Measurements from ENCODE around the gene MTF1.
"Not testable (repeated sequence)": the region's sequence is repeated elsewhere in the genome, so short reads cannot be mapped to it uniquely, and the experiment has no call there.

The MTF1 gene

GRCh38 chr1:37793773-37794371, 65.5 kb downstream of the MTF1 start, which contains the start of gene MANEAL:
MANEAL (plus strand) TSS chr1:37793847; CDS start chr1:37794183, 336 bp downstream.
- no peak for DNase-seq (ENCODE audit: low read depth)

- no peak for DNase-seq (ENCODE audit: low read depth)
Observed at GRCh38 chr1:37792943-37793686, 66.3 kb downstream of the MTF1 start.

DNA sequence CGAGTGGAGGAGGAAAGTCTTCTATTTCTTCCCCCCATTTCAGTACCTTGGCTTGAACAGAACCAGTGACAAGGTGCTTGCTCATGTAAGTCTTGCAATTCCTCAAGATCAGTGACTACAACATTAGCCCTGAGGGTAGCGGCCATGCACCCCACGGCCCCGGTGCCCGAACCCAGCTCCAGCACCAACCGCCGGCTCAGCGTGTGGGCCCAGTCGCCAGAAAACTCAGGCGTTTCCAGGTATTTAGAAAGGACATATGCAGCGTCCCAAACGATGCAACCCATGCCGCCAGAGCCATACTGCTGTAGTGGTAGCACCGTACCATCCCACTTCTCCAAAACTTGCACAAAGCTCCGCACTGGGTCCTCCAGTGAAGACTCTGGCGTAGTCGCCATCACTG, 76.9 kb downstream of the MTF1 start:
- DNase-seq (ENCODE audit: low read depth): no peak

DNA sequence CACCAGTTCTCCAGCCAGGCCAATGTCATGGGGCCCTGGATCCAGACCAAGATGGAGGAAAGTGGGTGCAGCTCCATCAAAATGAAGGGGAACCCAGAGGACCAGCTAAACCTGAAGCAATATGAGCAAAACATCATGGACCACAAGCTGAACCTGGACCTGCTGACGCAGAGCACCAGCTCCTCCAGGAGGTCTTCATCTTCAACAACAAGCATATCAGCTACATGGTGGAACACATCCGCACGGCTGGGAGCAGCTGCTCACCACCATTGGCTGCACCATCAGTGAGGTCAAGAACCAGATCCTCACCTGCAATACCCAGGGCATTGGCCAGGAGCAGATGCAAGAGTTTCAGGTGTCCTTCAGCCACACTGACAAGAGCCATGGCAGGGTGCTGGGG, 80.7 kb downstream of the MTF1 start:
- DNase-seq (ENCODE audit: low read depth): no peak

DNA sequence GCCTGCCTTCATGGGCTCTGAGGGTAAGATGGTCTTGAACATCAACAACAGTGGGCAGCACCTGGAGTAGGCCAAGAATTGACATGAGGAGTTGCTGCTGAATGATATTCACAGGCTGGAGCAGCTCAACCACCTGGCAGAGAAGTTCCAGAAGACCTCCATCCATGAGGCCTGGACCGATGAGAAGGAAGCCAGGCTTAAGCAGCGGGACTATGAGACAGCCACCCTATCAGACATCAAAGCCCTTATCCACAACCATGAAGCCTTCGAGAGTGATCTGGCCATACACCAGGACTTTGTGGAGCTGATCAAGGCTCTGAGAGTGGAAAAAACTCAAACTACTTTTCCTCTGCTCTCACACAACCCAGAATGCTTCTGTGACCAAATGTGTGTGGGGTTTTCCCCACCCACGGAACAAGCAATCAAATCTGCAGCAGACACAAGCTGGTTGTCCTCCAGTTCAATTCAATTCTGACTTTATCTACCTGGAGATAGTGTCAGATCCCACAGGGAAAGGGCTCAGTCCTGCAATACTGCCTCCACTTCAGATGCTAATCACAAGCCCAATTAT, 82.4 kb downstream of the MTF1 start:
- no peak for DNase-seq (ENCODE audit: low read depth)

GRCh38 chr1:37771440-37771839, 88.0 kb downstream of the MTF1 start:
- DNase-seq (ENCODE audit: low read depth): not testable (repeated sequence)

GRCh38 chr1:37767488-37767887, 91.9 kb downstream of the MTF1 start:
- DNase-seq (ENCODE audit: low read depth): no peak

DNA sequence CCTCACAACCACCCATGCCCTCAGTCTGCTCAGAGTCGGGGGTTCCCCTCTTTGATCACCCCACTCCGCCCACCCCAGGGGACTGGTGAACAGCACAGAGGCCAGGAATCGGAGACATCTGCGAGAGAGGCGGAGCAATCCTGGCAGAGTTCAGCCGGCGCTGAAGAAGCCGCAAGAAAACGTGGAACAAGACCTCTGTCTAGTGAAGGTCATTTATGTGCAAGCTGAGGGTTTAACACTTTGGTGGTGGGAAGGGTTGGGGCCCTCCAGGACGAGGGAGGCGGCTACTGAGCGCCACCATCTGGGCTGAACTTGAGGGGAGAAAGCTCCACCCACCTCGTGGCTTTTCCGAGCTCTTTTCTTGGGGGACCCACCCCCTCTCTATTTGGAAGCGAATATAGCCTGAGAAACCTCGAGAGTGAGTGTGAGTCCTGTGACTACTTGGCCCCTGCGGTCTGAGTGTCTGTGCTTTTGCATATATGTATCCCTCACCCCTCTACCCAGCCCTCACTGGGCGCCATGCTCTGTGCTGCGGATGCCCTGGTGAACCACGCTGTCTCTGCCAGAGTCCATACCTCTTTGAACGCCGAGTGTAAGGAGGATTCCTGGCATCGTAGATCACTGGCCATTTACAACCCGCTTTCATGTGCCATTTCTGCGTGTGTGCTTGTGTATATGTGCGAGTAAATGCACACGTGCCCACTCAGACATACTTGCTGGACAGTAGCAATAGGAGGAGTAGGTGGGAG, 93.3 kb downstream of the MTF1 start:
- no peak for DNase-seq (ENCODE audit: low read depth)

DNA sequence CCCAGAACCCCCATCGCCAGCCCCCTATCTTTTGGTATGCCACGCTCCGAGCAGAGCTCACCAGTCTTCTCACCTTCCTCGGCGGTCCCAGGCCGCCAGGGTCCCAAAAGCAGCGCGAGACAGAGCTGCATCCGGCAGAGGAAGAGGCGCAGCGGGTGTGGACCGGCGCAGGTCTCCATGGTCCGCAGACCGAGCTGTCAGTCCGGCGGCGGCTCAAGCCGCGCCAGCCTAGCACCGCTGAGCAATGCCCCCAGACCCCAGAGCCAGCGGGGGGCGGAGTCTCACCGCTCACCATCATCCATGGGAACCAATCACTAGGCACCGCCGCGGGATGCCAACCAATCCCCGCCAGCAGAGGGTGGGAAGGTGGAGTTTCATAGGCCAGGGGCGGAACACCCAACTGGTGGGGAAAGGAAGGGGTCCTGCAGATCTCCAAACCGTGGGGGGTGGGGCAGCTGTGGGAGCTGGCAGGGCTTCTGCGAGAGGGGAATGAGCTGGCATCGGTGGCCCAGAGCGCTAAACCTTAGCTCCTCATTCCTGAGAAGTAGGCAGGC, 94.4 kb downstream of the MTF1 start, which contains the start of gene EPHA10:
Gene EPHA10, minus strand, starts transcription at position 233 of the 554 bp plus-strand sequence. Its CDS starts 54 bp downstream, at position 179.
- no peak for DNase-seq (ENCODE audit: low read depth)

DNA sequence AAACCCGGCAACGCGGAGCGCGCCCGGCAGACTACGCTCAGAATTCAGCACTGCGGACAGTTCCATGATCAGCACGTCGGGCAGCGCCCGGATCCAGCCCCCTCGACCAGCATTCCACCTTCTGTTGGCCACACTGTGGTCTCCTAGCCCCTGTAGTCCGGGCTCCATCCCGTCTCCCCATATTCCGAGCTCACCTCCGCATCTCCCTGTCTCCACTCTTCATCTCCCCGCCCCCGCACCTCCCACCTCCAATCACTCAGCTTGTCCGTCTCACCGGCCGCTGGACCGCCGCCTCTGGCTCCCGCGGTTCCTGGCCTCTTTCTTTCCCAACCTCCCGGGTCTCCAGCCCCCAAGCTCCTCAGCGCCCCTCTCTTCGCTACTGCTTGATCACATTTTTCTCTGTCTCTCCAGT, 95.0 kb downstream of the MTF1 start:
- no peak for DNase-seq (ENCODE audit: low read depth)

GRCh38 chr1:37763791-37764413, 95.5 kb downstream of the MTF1 start:
- no peak for DNase-seq (ENCODE audit: low read depth)

DNA sequence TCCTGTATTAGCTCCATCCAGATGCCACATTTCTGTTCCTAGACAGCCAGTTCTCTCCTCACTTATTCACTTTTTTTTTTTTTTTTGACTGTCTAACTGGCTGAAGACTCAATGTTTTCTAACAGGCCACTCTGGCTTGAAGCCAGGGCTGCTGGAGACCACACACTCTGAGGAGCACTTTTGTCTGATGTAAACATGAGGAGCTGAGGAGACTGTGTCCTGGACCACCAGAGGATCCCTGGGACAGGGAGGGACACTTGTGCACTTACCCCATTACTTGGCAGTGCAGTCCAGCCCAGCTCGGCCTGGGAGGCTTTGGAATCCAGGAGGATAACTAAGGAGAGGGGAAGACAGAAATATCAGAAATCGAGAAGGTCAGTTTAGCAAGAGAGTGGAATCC, 96.9 kb downstream of the MTF1 start:
- no peak for DNase-seq (ENCODE audit: low read depth)

DNA sequence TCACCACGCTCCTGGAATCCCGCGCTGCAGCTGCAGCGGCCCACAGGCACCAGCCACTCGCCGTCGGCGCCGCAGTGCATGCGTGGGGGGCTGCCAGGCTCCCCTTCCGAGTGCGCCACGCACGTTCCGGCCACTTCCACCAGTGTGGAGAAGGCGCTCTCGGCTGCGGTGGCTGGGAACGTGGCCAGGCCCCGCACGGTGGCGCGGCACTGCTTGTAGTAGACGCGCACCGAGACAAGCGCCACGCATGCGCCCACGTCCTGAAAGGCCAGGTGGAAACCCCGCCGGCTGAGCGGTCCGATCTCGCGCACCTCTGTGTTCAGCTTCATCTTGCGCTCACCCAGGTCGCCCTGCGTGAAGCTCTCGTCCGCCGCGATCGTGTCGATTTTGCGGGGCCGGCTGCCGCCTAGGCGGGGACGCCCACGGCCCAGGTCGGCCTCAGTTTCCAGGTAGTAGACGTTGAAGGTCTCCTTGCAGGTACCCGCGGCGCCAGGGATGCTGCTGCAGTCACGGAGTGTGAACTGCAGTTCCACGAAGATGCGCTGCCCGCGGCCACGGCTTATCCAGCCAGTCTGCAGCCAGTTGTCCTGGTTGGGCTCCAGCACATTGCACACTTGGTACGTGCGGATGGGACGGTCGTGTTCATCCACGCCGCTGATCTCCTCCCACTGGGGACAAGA, 97.8 kb downstream of the MTF1 start:
- no peak for DNase-seq (ENCODE audit: low read depth)
